GM19397 (cell line): ENCODE data around the gene SORBS1.

Experiments used
- ATAC-seq: cut with Tn5 transposase; IDR thresholded peaks from one replicate; pipeline ENCODE4 v1.9.1; 2021; ENCODE audit warnings: mild to moderate bottlenecking, moderate library complexity; ENCODE audit not compliant: unreplicated experiment

Gene SORBS1

DNA sequence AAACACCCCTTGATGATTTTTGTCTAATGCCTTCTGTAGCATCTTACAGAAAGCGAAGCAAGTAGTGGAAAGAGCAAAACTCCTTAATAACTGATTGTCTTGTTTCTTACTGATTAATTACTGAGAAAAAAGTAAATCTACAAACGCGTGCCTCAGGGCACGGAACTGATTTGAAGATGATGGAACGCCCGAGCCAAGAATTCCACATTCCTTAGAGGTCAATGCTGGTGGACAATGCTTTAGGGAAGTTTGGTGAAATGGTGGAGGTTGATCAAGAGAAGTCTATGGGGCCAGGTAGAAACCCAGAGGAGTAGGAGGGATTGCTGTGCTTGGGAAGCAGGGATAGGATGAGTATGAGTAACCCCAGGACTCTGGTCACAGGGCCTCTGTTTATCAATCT is 5.0 kb upstream of the SORBS1 start:
- ATAC-seq: no peak

DNA sequence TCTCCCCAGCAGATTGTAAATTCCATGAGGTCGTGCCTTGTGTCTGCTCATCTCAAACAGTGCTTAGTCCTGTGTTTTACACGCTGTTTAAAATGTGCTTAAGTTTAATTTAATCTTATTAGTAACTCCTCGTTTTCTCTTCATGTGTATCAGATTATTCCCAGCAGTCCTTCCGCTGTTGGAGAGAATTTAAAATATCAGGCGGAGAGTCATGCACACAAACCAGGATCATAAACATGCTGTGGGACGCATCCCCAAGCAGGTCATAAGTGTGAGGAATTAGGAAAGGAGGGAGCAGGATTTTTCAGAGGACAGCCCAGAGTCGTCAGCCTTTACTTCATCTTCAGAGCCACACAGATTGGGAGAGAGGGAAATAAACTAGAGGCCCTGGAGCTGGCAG is 4.2 kb upstream of the SORBS1 start:
- ATAC-seq: no peak

DNA sequence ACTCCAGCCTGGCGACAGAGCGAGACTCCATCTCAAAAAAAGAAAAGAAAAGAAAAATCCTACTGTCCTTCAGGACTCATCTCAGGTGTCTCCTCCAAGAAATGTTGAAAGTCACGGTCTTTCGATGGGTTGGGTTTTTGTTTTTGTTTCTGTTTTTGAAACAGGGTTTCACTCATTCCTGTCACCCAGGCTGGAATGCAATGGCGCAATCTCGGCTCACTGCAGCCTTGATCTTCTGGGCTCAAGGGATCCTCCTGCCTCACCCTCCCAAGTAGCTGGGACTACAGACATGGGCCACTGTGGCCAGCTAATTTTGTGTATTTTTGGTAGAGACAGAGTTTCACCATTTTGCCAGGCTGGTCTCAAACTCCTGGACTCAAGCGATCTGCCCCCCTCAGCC is 3.1 kb upstream of the SORBS1 start:
- ATAC-seq: no peak

GRCh38 chr10:95562341-95562965 is 1.3 kb upstream of the SORBS1 start:
- no peak for ATAC-seq

DNA sequence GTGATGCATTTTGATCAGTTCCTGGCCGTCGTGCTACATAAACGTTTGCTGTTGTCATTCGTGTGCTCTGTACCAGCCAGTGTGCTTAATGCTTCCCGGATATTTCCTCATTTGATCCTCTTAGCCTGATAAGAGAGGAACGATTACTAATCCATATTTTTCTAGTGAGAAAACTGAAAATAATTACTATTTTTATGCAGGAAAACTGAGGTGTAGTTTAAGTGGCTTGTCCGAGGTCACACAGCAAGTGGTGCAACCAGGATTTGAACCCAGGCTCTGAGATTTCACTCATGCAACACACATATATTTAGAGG is 650 bp upstream of the SORBS1 start:
- ATAC-seq: no peak

DNA sequence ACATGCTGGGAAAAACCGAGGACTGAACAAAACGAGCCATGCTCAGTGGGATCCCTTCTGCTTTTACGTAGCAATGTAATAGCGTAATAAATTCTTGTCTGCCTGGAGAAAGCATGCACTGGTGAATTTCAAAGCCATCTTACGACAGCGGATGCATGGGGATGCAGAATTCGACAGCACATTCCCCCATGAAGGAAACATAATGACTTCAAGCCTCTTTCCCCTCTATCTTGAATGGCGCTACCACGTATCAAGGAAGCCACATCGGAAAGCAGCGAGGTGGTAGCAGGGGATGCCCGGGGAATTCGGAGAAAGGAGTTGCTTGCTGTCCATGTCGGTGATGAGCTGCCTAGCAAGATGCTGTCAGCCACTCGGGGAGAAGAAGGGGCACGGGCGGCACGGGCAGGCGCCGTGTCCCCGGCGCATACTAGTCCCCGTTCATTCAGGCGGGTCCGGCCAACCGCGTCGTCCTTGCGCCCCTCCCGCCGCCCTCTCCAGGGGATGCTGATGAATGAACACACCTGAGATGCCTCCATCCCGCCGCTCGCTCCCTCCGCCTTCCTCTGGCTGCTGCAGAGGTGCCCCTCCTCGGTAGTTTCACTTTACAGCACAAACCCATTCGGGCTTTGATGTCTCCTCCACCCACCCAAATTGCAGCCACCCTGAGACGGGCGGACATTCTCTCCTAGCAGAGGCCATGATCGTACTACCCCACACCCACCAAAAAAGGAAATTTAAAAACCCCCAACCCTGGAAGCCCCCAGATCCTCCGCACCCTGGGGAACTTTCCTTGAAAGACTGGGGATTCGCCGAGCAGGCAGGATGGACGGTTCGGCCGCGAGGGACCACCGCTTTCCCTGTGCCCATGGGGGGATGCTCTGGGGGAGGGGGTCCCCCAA is 644 bp downstream of the SORBS1 start:
- ATAC-seq: no peak

- no peak for ATAC-seq
Measured at GRCh38 chr10:95559896-95560277, 1.3 kb downstream of the SORBS1 start.

GRCh38 chr10:95559471-95559870 is 1.7 kb downstream of the SORBS1 start:
- no peak for ATAC-seq

DNA sequence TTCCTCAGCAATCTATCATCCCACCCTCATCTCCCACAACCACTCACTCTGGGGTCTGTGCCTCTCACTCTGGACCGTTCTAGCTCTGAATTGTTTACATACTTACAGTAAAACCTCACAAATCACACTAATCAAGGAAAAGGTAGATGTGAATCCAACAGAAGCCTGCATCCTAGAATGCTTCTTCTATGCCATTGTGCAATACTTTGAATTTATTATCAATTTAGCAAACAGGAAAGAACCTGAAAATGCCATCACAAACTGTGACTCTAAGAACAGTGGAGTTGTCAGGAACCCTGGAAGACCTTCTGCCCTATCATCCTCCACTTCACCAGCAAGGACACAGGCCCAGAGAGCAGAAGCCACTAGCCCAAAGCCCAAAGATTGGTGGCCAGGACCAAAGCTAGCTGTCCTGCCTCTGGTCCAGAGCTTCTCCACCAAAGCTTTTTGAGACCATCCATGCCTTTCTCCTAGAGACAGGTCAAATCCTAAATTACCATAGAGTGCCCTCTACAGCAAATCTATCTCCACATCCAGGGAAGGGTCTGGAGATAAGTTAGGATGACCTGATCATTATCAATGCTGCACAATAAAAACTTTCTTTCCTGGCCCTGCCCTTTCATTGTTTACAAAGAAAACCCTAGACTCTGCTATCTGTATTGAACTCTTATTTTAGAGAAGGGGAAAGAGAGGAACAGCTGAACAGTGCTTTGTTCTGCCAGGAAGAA is 2.4 kb downstream of the SORBS1 start:
- no peak for ATAC-seq

DNA sequence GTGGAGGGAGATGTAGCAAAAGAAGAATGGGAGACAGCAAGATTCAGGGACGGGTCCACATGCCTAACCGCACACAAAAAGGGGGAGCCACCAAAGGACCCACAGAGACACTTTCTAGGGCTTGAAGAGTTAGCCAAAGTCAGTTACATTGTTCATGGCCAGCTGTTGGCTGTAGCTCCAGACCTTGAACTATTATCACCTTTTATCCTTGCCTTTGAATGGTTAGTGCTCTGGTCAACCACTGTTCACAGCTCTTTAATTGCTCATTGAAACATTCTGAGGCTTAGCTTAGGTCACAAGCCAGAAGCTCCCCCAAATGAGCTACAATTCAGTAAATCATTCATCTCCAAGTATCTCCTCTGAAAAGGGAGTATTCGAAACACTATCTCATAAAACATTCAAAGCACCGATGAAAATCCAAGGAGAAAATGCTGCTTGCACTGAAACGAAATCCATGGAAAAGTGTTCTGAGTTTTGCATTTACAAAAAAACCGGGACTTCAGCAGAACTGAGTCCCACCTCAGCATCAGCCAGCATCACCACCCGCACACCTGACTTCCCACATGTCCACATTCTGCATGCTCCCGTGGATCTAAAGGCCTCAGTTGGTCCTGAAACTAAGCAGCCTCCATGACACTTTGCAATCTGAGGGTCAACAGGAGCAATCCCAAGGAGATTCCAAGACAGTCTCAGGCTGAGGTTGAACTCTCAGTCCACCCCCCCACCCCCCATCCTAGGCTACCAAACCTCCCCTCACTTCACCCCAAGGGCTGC is 4.0 kb downstream of the SORBS1 start:
- no peak for ATAC-seq

DNA sequence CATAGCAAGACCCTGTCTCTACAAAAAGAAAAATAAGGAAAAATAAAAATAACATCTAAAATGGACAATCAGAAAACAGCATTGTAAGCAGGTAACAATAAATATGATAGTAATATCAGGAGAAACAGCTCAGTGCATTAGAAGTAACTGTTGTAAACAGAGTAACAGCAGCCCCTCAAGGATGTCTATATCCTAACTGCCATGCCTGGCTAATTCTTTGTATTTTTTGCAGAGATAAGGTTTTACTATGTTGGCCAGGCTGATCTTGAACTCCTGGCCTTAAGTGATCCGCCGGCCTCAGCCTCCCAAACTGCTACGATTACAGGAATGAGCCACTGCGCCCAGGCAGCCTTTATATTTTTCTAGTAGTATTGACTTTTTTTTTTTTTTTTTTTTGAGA is 7.5 kb downstream of the SORBS1 start:
- ATAC-seq: no peak

- ATAC-seq: no peak
Measured at GRCh38 chr10:95552679-95553342, 8.4 kb downstream of the SORBS1 start.

GRCh38 chr10:95550073-95550672 is 11.0 kb downstream of the SORBS1 start:
- no peak for ATAC-seq

GRCh38 chr10:95547791-95548435 is 13.3 kb downstream of the SORBS1 start:
- ATAC-seq: no peak

DNA sequence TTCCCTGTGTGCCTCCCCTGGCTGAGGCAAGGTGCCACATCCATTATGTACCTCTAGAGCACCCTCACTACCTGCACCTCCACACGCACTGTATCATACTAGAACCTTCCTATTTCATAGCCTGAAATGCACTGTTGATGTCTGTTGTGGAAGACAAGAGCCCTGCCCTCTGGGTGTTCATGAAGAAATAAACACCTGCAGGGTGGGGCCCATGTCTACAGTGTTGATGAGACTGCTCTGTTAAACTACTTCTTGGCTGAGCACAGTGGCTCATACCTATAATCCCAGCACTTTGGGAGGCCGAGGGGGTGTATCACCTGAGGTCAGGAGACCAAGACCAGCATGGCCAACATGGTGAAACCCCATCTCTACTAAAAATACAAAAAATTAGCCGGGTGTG is 14.0 kb downstream of the SORBS1 start:
- no peak for ATAC-seq

DNA sequence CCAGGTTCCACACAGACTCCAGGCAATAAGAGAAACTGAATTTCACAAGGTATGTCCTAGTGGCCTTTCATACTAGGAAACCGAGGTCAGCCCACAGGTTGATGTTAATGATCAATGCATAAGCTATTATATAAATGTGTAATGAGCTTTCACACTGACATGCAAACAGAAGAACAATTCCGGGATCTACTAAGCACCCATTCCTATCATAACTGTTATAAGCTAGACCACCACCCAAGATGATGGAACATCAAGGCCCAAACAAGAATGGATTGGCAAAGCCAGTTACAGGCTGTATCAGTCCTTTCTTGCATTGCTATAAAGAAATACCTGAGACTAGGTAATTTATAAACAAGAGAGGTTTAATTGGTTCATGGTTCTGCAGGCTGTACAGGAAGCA is 15.2 kb downstream of the SORBS1 start:
- ATAC-seq: no peak

DNA sequence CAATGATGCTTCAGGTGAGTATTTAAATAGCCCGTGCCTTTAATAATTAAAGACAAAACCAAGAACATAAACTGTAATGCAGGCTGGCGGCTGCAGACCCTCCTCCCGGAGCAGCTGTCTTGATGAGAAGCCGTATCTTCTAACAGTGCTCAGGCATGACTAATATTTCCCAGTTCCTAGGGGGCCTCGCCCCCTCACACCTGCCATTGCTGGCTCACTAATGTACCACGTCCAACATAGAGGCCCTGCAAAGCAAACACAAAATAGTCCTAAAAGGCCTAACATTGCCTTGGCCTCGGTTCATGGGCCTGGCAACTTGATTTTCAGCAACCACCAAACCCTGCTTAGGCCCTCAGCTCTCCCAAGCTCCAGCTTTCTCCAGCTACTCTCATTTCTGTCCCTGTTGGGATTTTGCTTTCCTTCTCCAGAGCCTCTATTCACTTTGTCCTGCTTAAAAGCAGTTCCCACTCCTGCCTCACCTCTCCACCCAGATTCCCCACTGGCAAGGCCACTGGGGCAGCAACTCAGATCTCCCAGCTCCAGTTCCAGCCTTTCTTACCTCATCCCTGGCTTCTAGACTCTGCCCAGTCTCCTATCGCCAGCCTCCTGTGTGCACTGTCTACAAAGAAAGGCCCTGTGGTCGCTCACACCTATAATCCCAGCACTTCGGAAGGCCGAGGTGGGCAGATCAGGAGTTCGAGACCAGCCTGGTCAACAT is 16.2 kb downstream of the SORBS1 start:
- no peak for ATAC-seq

DNA sequence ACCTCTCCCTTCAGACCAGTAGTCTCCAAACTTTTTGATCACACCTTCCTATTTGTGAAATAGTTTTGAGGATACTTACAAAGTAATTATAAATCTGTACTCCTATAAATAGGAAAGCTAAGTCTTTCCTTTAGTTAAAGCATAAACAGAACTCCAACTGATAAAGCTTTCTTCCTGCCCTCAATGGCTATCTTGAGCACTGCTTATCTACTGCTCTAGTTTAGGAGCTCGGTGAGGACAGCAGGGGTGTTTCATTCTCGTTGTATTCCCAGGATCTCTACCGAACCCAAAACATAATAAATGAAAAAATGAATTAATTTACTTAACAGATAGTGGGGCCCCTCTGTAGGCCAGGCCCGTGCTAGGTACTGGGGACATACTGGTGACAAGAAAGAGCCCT is 17.7 kb downstream of the SORBS1 start:
- ATAC-seq: no peak

DNA sequence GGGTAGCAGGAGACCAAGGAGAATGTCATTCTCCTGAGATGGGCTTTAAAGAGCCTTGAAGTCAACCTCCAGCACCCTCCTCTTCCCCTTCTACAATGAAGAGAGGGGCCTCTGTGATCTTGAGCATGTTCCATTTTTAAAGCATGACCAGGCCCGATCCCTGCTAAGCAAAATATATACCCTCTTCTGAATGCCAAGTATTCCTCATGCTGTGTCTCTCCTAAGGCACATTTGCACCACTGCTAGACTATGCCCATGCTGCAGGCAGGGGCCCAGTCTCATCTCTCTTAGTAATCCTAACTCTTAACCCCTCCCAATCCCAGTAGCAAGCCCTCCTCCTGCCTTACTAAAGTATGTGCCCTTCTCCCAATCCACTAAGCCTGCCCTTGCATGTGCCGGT is 18.4 kb downstream of the SORBS1 start:
- no peak for ATAC-seq
